Adrenal gland (tissue), 12 donors: ENCODE results near the gene MTMR8. TPM values are rescaled to one million over a fixed set of nuclear protein-coding genes. Genes with fewer than 3 reads are reported as not detected.
"Not testable (repeated sequence)": the region's sequence is repeated elsewhere in the genome, so short reads cannot be mapped to it uniquely, and the experiment has no call there.

ENCODE experiments used
- DNase-seq, 7 donors: peaks; one replicate each; pipeline ENCODE4 v3.0.0-alpha.2; 2019 to 2020
- H3K27ac ChIP-seq, 5 donors: fragments of 200-600 bp; sonication (generic) in 4 of 5; 1 replicate in 3 of 5; 2 replicates in 2 of 5; pipeline versions ENCODE4 v1.5.1 to v1.8.0; 2016 to 2020; ENCODE audit warnings: mild to moderate bottlenecking in 1 of 5
- H3K27me3 ChIP-seq: fragments of 200-600 bp; 2 replicates; pipeline ENCODE4 v1.8.0; 2021
- H3K36me3 ChIP-seq, 2 donors: fragments of 200-600 bp; replicated peaks in 1 of 2; 1 replicate in 1 of 2; 2 replicates in 1 of 2; pipeline versions ENCODE4 v1.5.1 to v1.8.0; 2018 to 2022
- H3K4me1 ChIP-seq, 2 donors: fragments of 200-600 bp; replicated peaks in 1 of 2; 1 replicate in 1 of 2; 2 replicates in 1 of 2; pipeline versions ENCODE4 v1.5.1 to v1.8.0; 2018 to 2021
- H3K4me3 ChIP-seq, 4 donors: fragments of 200-600 bp; sonication (generic) in 3 of 4; one replicate each; pipeline ENCODE4 v1.5.1; 2016 to 2018
- H3K9me3 ChIP-seq, 3 donors: fragments of 200-600 bp; sonication (generic) in 1 of 3; replicated peaks in 1 of 3; 1 replicate in 2 of 3; 2 replicates in 1 of 3; pipeline versions ENCODE4 v1.5.1 to v1.8.0; 2016 to 2021
- POLR2A ChIP-seq, 2 donors: fragments of 450-650 bp; IDR thresholded peaks; one replicate each; pipeline ENCODE4 v1.6.1; 2017; ENCODE audit warnings: antibody characterized with exemption in 2 of 2, mild to moderate bottlenecking in 2 of 2, moderate library complexity in 1 of 2
- WGBS, 4 donors: extraction: QIAGEN DNeasy Blood & Tissue Kit in 2 of 4; methylation state at CpG; one replicate each; pipeline versions ENCODE4 v1.1.5 to v1.1.7; 2013 to 2017; 5-methylcytosine and 5-hydroxymethylcytosine counted together
- intact Hi-C, 2 donors: fragments of 100-400 bp; cut with DNase I; formaldehyde crosslinking; loops; one replicate each; pipeline versions ENCODE4 v1.14.1 to v1.15.0; 2022 to 2023
- polyA plus RNA-seq, 3 donors: library from polyadenylated mRNA; stranded (reverse); fragments of 200-250 nt in 2 of 3; fragments of 350-450 nt in 1 of 3; fragmentation: Illumina TruSeq in 1 of 3; extraction: RNeasy Lipid Tissue Mini Kit (QIAGEN cat#74804) in 1 of 3; gene quantifications; one replicate each; pipeline ENCODE4 v1.2.3, GENCODE V29; 2013 to 2014
- total RNA-seq, 9 donors: library from RNA; depleted of rRNA in 4 of 9; stranded (reverse); fragments of >200 nt in 4 of 9; fragments of 120-200 nt in 1 of 9; fragmentation: NEBNext Ultra II Directional in 1 of 9; extraction: Animal tissue kit (Norgen Biotek cat#: 25700) in 1 of 9; gene quantifications; one replicate each; pipeline versions ENCODE4 v1.1.0 to v1.2.4, GENCODE V29; 2013 to 2023
- TF ChIP-seq, protein P1 (sequence below), 6 experiments: fragments of 450-650 bp in 4 of 6; fragments of 200-600 bp in 2 of 6; sonication (generic) in 1 of 6; IDR thresholded peaks; 1 replicate in 5 of 6; 2 replicates in 1 of 6; pipeline versions ENCODE4 v1.5.1 to v1.8.0; 2016 to 2021; ENCODE audit warnings: antibody characterized with exemption in 6 of 6, mild to moderate bottlenecking in 2 of 6, moderate library complexity in 1 of 6
- donor health status: healthy with polysubstance abuse.
- donor health status: Bipolar disorder and iron deficiency.
- donor health status: DM: yes; HTN: yes; CAD: no.
- donor health status: DM: no; HTN: no; CAD: no.
- donor health status: DM: no; HTN: no; CAD: no.
- donor health status: DM: yes; HTN: yes; CAD: no.

The MTMR8 gene
- total and polyA plus RNA-seq, 12 donors: 0.71 to 39.5 (median 2.1) TPM

DNA sequence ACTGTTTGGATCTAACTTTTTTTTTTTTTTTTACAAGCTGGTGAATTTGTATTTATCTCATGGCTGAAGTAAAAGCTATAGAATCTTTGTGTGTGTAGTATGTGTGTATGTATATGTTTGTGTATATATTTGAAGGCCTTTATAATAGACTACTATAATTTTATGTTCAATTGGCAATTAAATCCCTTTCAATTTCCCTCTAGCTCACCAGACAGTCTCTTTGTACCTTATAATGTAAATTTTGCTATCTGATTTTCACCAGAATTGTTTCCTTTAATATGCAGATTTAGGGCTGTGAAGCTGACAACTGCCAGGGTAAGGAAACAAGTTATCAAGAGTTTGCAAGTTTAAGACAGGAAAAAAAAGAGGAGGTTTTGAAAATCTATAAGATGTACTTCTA lies 33.1 kb upstream of the MTMR8 start:
- DNase-seq: no peak
- Histone ChIP-seq H3K4me3 (no peak overlapping the region), H3K9me3 (no peaks in the 10 kb centered on the region), H3K27me3 (peaks cover 7% of the 10 kb centered on the region), H3K27ac (no peak overlapping the region), H3K4me1 (no peaks in the 10 kb centered on the region), H3K36me3 (no peaks in the 10 kb centered on the region)
- intact Hi-C loops: no loop called here
- TF ChIP-seq, protein P1, sequence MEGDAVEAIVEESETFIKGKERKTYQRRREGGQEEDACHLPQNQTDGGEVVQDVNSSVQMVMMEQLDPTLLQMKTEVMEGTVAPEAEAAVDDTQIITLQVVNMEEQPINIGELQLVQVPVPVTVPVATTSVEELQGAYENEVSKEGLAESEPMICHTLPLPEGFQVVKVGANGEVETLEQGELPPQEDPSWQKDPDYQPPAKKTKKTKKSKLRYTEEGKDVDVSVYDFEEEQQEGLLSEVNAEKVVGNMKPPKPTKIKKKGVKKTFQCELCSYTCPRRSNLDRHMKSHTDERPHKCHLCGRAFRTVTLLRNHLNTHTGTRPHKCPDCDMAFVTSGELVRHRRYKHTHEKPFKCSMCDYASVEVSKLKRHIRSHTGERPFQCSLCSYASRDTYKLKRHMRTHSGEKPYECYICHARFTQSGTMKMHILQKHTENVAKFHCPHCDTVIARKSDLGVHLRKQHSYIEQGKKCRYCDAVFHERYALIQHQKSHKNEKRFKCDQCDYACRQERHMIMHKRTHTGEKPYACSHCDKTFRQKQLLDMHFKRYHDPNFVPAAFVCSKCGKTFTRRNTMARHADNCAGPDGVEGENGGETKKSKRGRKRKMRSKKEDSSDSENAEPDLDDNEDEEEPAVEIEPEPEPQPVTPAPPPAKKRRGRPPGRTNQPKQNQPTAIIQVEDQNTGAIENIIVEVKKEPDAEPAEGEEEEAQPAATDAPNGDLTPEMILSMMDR (IDR thresholded peaks at IDR 0.05): no peak

DNA sequence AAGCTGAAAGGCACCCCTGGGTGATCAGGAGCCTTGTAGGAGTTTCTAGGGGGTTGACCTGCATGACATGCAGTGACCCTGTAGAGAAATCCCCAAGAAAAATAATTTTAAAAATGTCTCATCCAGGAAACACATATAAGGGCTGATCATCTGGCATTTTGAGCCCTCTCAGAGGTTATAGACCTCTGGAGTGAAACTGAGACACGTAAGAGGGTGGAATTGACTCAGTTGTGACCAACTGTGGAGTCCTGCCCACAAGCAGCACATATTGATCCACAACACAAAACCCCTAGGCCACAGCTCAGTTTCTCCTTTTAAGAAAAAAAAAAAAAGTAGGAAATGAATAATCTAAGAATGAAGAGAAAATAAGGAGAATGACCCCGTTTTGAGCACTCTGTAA lies 32.5 kb upstream of the MTMR8 start:
- H3K27ac ChIP-seq: no peak overlapping the region
- H3K4me1 ChIP-seq: no peaks in the 10 kb centered on the region
- TF ChIP-seq POLR2A (IDR thresholded peaks at IDR 0.05): no peak
- TF ChIP-seq, protein P1 (IDR thresholded peaks at IDR 0.05): no peak
- intact Hi-C loops: no loop called here
- H3K4me3 ChIP-seq: no peak overlapping the region
- no peaks in the 10 kb centered on the region for H3K36me3 ChIP-seq
- H3K9me3 ChIP-seq: no peaks in the 10 kb centered on the region
- H3K27me3 ChIP-seq: peaks cover 8% of the 10 kb centered on the region
- no peak for DNase-seq
- 25 to 59% (median 46%) methylated on average over 2 of the region's 2 CpGs for WGBS, 4 donors

DNA sequence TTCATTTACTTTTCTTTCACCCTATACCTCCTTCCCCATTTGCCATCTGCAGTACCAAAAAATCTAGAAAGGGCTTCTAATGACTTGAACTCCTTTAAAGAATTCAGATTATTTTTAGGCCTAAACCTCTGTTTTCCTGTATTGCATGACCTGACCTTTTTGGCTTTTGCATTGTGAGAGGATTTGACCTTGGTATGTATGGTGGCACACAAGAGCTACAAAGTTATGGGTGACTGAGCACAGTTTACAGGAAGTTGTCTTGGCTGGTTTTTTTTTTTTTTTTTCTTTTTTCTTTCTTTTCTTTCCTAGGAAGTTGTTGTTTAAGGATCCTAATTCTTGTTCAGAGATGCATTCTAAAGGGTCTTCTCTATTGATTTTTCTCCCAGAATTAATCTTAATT lies 32.0 kb upstream of the MTMR8 start:
- no peak for TF ChIP-seq POLR2A (IDR thresholded peaks at IDR 0.05)
- TF ChIP-seq, protein P1 (IDR thresholded peaks at IDR 0.05): no peak
- peaks cover 8% of the 10 kb centered on the region for H3K27me3 ChIP-seq
- no peak for DNase-seq
- H3K27ac ChIP-seq: no peak overlapping the region
- no peaks in the 10 kb centered on the region for H3K9me3 ChIP-seq
- H3K4me1 ChIP-seq: no peaks in the 10 kb centered on the region
- H3K4me3 ChIP-seq: no peak overlapping the region
- intact Hi-C loops: no loop called here
- H3K36me3 ChIP-seq: no peaks in the 10 kb centered on the region

DNA sequence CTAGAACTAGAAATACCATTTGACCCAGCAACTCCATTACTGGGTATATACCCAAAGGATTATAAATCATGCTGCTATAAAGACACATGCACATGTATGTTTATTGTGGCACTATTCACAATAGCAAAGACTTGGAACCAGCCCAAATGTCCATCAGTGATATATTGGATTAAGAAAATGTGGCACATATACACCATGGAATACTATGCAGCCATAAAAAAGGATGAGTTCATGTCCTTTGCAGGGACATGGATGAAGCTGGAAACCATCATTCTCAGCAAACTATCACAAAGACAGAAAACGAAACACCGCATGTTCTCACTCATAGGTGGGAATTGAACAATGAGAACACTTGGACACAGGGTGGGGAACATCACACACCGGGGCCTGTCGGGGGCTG lies 14.5 kb upstream of the MTMR8 start:
- intact Hi-C loops, H3K4me3 ChIP-seq, H3K4me1 ChIP-seq, H3K36me3 ChIP-seq, H3K27ac ChIP-seq, H3K27me3 ChIP-seq, DNase-seq, H3K9me3 ChIP-seq: not testable (repeated sequence)
- 86 to 96% (median 95%) methylated on average over 3 to 4 of the region's 4 CpGs for WGBS, 4 donors

DNA sequence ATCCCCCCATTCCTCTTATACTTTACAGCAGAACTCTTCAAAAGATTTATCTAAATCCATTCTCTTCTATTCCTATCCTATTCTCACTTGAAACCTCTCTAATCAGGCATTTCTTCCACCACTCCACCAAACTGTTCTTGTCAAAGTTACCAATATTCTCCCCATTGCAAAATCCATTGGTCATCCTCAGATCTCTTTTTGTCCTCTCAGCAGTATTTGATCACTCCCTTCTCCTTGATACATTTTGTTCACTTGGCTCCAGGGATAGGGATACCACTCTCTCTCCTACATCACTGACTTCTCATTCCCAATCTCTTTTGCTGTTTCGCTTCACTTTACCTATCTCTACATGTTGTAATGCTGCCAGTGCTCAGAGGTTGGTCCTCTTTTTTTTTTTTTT lies 2.8 kb upstream of the MTMR8 start:
- intact Hi-C loops: no loop called here
- WGBS, 4 donors: 74 to 88% (median 79%) methylated on average over 1 of the region's 1 CpG
- no peak overlapping the region for H3K27ac ChIP-seq
- DNase-seq: no peak
- no peaks in the 10 kb centered on the region for H3K27me3 ChIP-seq
- no peaks in the 10 kb centered on the region for H3K4me1 ChIP-seq
- no peak for TF ChIP-seq POLR2A (IDR thresholded peaks at IDR 0.05)
- TF ChIP-seq, protein P1 (IDR thresholded peaks at IDR 0.05): no peak
- H3K4me3 ChIP-seq: no peak overlapping the region
- H3K36me3 ChIP-seq: no peaks in the 10 kb centered on the region
- no peaks in the 10 kb centered on the region for H3K9me3 ChIP-seq
